ENCODE results near the gene TLCD3A.

The TLCD3A gene

GRCh38 chr17:720706-721539 is 11.5 kb upstream of the TLCD3A start:
- H3K27ac ChIP-seq (ENCODE audit: low read length) = no peak overlapping the region
- H3K9me3 ChIP-seq (ENCODE audit: control insufficient read depth, low read depth, low read length) = no peaks in the 10 kb centered on the region
- H3K4me3 ChIP-seq (ENCODE audit: low read length) = no peak overlapping the region
- H3K4me1 ChIP-seq (ENCODE audit: control insufficient read depth, low read depth, low read length) = peaks cover 3% of the 10 kb centered on the region
- H3K27me3 ChIP-seq (ENCODE audit: control insufficient read depth, insufficient read depth, low read length) = no peaks in the 10 kb centered on the region
- no peak overlapping the region for H3K9ac ChIP-seq (ENCODE audit: low read length)
- no peaks in the 10 kb centered on the region for H3K36me3 ChIP-seq (ENCODE audit: control insufficient read depth, low read depth, low read length)

- no peak overlapping the region for H3K4me3 ChIP-seq (ENCODE audit: low read length)
- H3K4me1 ChIP-seq (ENCODE audit: control insufficient read depth, low read depth, low read length) = peaks cover 10% of the 10 kb centered on the region
- no peaks in the 10 kb centered on the region for H3K9me3 ChIP-seq (ENCODE audit: control insufficient read depth, low read depth, low read length)
- no peaks in the 10 kb centered on the region for H3K36me3 ChIP-seq (ENCODE audit: control insufficient read depth, low read depth, low read length)
- H3K27me3 ChIP-seq (ENCODE audit: control insufficient read depth, insufficient read depth, low read length) = no peaks in the 10 kb centered on the region
- H3K9ac ChIP-seq (ENCODE audit: low read length) = no peak overlapping the region
- H3K27ac ChIP-seq (ENCODE audit: low read length) = no peak overlapping the region
Observed at GRCh38 chr17:721540-721937, 10.9 kb upstream of the TLCD3A start.

- no peak overlapping the region for H3K9ac ChIP-seq (ENCODE audit: low read length)
- no peaks in the 10 kb centered on the region for H3K27me3 ChIP-seq (ENCODE audit: control insufficient read depth, insufficient read depth, low read length)
- H3K4me3 ChIP-seq (ENCODE audit: low read length) = no peak overlapping the region
- H3K4me1 ChIP-seq (ENCODE audit: control insufficient read depth, low read depth, low read length) = peaks cover 13% of the 10 kb centered on the region
- H3K9me3 ChIP-seq (ENCODE audit: control insufficient read depth, low read depth, low read length) = no peaks in the 10 kb centered on the region
- H3K27ac ChIP-seq (ENCODE audit: low read length) = no peak overlapping the region
- no peaks in the 10 kb centered on the region for H3K36me3 ChIP-seq (ENCODE audit: control insufficient read depth, low read depth, low read length)
Observed at GRCh38 chr17:725084-725483, 7.3 kb upstream of the TLCD3A start.

GRCh38 chr17:725746-726145 is 6.7 kb upstream of the TLCD3A start:
- no peak overlapping the region for H3K9ac ChIP-seq (ENCODE audit: low read length)
- no peaks in the 10 kb centered on the region for H3K36me3 ChIP-seq (ENCODE audit: control insufficient read depth, low read depth, low read length)
- no peaks in the 10 kb centered on the region for H3K9me3 ChIP-seq (ENCODE audit: control insufficient read depth, low read depth, low read length)
- no peak overlapping the region for H3K27ac ChIP-seq (ENCODE audit: low read length)
- peaks cover 13% of the 10 kb centered on the region for H3K4me1 ChIP-seq (ENCODE audit: control insufficient read depth, low read depth, low read length)
- H3K4me3 ChIP-seq (ENCODE audit: low read length) = peak overlapping the region; percentile 28
- peaks cover under 1% of the 10 kb centered on the region for H3K27me3 ChIP-seq (ENCODE audit: control insufficient read depth, insufficient read depth, low read length)

- Histone ChIP-seq H3K27ac (ENCODE audit: low read length) (no peak overlapping the region), H3K4me3 (ENCODE audit: low read length) (peak overlapping the region; percentile 28), H3K9me3 (ENCODE audit: control insufficient read depth, low read depth, low read length) (no peaks in the 10 kb centered on the region), H3K9ac (ENCODE audit: low read length) (no peak overlapping the region), H3K27me3 (ENCODE audit: control insufficient read depth, insufficient read depth, low read length) (peaks cover 7% of the 10 kb centered on the region), H3K36me3 (ENCODE audit: control insufficient read depth, low read depth, low read length) (no peaks in the 10 kb centered on the region), H3K4me1 (ENCODE audit: control insufficient read depth, low read depth, low read length) (peaks cover 13% of the 10 kb centered on the region)
Observed at GRCh38 chr17:726271-726919, 6.0 kb upstream of the TLCD3A start.

- no peak overlapping the region for H3K9ac ChIP-seq (ENCODE audit: low read length)
- H3K36me3 ChIP-seq (ENCODE audit: control insufficient read depth, low read depth, low read length) = peaks cover 2% of the 10 kb centered on the region
- no peaks in the 10 kb centered on the region for H3K9me3 ChIP-seq (ENCODE audit: control insufficient read depth, low read depth, low read length)
- H3K27ac ChIP-seq (ENCODE audit: low read length) = no peak overlapping the region
- H3K4me1 ChIP-seq (ENCODE audit: control insufficient read depth, low read depth, low read length) = peaks cover 21% of the 10 kb centered on the region
- peaks cover 18% of the 10 kb centered on the region for H3K27me3 ChIP-seq (ENCODE audit: control insufficient read depth, insufficient read depth, low read length)
- H3K4me3 ChIP-seq (ENCODE audit: low read length) = no peak overlapping the region
Observed at GRCh38 chr17:728911-729310, 3.5 kb upstream of the TLCD3A start.

GRCh38 chr17:731644-732066 is 741 bp upstream of the TLCD3A start:
- H3K4me3 ChIP-seq (ENCODE audit: low read length) = peak overlapping the region; percentile 79
- H3K27me3 ChIP-seq (ENCODE audit: control insufficient read depth, insufficient read depth, low read length) = peaks cover 18% of the 10 kb centered on the region
- peak overlapping the region; percentile 61 for H3K9ac ChIP-seq (ENCODE audit: low read length)
- H3K9me3 ChIP-seq (ENCODE audit: control insufficient read depth, low read depth, low read length) = no peaks in the 10 kb centered on the region
- H3K27ac ChIP-seq (ENCODE audit: low read length) = no peak overlapping the region
- H3K36me3 ChIP-seq (ENCODE audit: control insufficient read depth, low read depth, low read length) = peaks cover 8% of the 10 kb centered on the region
- H3K4me1 ChIP-seq (ENCODE audit: control insufficient read depth, low read depth, low read length) = peaks cover 11% of the 10 kb centered on the region

- Histone ChIP-seq H3K4me3 (ENCODE audit: low read length) (peak overlapping the region; percentile 90), H3K9me3 (ENCODE audit: control insufficient read depth, low read depth, low read length) (no peaks in the 10 kb centered on the region), H3K27ac (ENCODE audit: low read length) (no peak overlapping the region), H3K4me1 (ENCODE audit: control insufficient read depth, low read depth, low read length) (peaks cover 9% of the 10 kb centered on the region), H3K27me3 (ENCODE audit: control insufficient read depth, insufficient read depth, low read length) (peaks cover 18% of the 10 kb centered on the region), H3K9ac (ENCODE audit: low read length) (peak overlapping the region; percentile 77), H3K36me3 (ENCODE audit: control insufficient read depth, low read depth, low read length) (peaks cover 10% of the 10 kb centered on the region)
Observed at GRCh38 chr17:732902-733720, 715 bp downstream of the TLCD3A start.

GRCh38 chr17:733743-734142 is 1.3 kb downstream of the TLCD3A start:
- Histone ChIP-seq H3K36me3 (ENCODE audit: control insufficient read depth, low read depth, low read length) (peaks cover 14% of the 10 kb centered on the region), H3K9me3 (ENCODE audit: control insufficient read depth, low read depth, low read length) (no peaks in the 10 kb centered on the region), H3K27me3 (ENCODE audit: control insufficient read depth, insufficient read depth, low read length) (peaks cover 18% of the 10 kb centered on the region), H3K4me1 (ENCODE audit: control insufficient read depth, low read depth, low read length) (peaks cover 9% of the 10 kb centered on the region), H3K4me3 (ENCODE audit: low read length) (peak overlapping the region; percentile 90), H3K9ac (ENCODE audit: low read length) (peak overlapping the region; percentile 77), H3K27ac (ENCODE audit: low read length) (no peak overlapping the region)

- H3K9me3 ChIP-seq (ENCODE audit: control insufficient read depth, low read depth, low read length) = no peaks in the 10 kb centered on the region
- H3K4me3 ChIP-seq (ENCODE audit: low read length) = no peak overlapping the region
- peaks cover 38% of the 10 kb centered on the region for H3K36me3 ChIP-seq (ENCODE audit: control insufficient read depth, low read depth, low read length)
- H3K9ac ChIP-seq (ENCODE audit: low read length) = no peak overlapping the region
- peaks cover 9% of the 10 kb centered on the region for H3K27me3 ChIP-seq (ENCODE audit: control insufficient read depth, insufficient read depth, low read length)
- H3K27ac ChIP-seq (ENCODE audit: low read length) = no peak overlapping the region
- H3K4me1 ChIP-seq (ENCODE audit: control insufficient read depth, low read depth, low read length) = peaks cover 9% of the 10 kb centered on the region
Observed at GRCh38 chr17:737561-738113, 5.2 kb downstream of the TLCD3A start.

Measured in iPS-18a (cell line).